HepG2 (cell line): ENCODE data around the gene SEC14L2.

Experiments
- CTCF ChIP-seq: sonication (generic); formaldehyde crosslinking; IDR thresholded peaks from 2 replicates; pipeline ENCODE4 v1.5.0; 2020; ENCODE audit warnings: mild to moderate bottlenecking, missing genetic modification reagents, moderate library complexity
- FOXM1 ChIP-seq: sonication (generic); formaldehyde crosslinking; IDR thresholded peaks from 2 replicates; pipeline ENCODE4 v1.5.0; 2020; ENCODE audit warnings: missing genetic modification reagents
- POLR2A ChIP-seq, 2 experiments: IDR thresholded peaks; 2 replicates each; pipeline ENCODE4 v1.6.1; 2011; ENCODE audit warnings: low read depth in 2 of 2, low read length in 2 of 2, mild to moderate bottlenecking in 1 of 2, moderate library complexity in 1 of 2; ENCODE audit not compliant: insufficient read depth in 1 of 2
- POLR2AphosphoS2 ChIP-seq: IDR thresholded peaks from 2 replicates; pipeline ENCODE4 v1.6.1; 2011; ENCODE audit warnings: low read depth, low read length, improper control_type of control experiment
- RAD21 ChIP-seq: fragments of 450-650 bp; formaldehyde crosslinking; IDR thresholded peaks from 2 replicates; pipeline ENCODE4 v1.5.0; 2020; ENCODE audit warnings: mild to moderate bottlenecking
- RBM39 ChIP-seq: fragments of 200-400 bp; formaldehyde crosslinking; IDR thresholded peaks from one replicate; pipeline ENCODE4 v1.6.1; 2018; ENCODE audit warnings: antibody characterized with exemption, mild to moderate bottlenecking, low read depth, low read length; ENCODE audit not compliant: poor library complexity, severe bottlenecking
- USF2 ChIP-seq, 2 experiments: sonication (generic) in 1 of 2; formaldehyde crosslinking in 1 of 2; IDR thresholded peaks; 2 replicates each; pipeline versions ENCODE4 v1.5.1 to v1.6.1; 2011 to 2020; ENCODE audit warnings: borderline replicate concordance in 1 of 2, low read depth in 1 of 2, low read length in 1 of 2, mild to moderate bottlenecking in 1 of 2, missing genetic modification reagents in 1 of 2, moderate library complexity in 1 of 2
- ZBTB10 ChIP-seq: sonication (generic); formaldehyde crosslinking; IDR thresholded peaks from 2 replicates; pipeline ENCODE4 v1.4.0; 2020; ENCODE audit warnings: missing genetic modification reagents, borderline replicate concordance
- ZBTB7B ChIP-seq: sonication (generic); formaldehyde crosslinking; IDR thresholded peaks from 2 replicates; pipeline ENCODE4 v1.4.0; 2020; ENCODE audit warnings: missing genetic modification reagents
- TF ChIP-seq, protein P1 (sequence below): sonication (generic); formaldehyde crosslinking; IDR thresholded peaks from 2 replicates; pipeline ENCODE4 v1.8.1; 2023; ENCODE audit warnings: missing genetic modification reagents, inconsistent platforms, borderline replicate concordance
- TF ChIP-seq, protein P2 (sequence below): sonication (generic); formaldehyde crosslinking; IDR thresholded peaks from 2 replicates; pipeline ENCODE4 v1.4.0; 2020; ENCODE audit warnings: missing genetic modification reagents
- TF ChIP-seq, protein P3 (sequence below): sonication (generic); formaldehyde crosslinking; IDR thresholded peaks from 2 replicates; pipeline ENCODE4 v1.4.0; 2020; ENCODE audit warnings: mild to moderate bottlenecking, missing genetic modification reagents
- TF ChIP-seq, protein P4 (sequence below): IDR thresholded peaks from 2 replicates; pipeline ENCODE4 v1.6.1; 2012; ENCODE audit warnings: inconsistent platforms

GRCh38 chr22:30474121-30474520 is 77.3 kb downstream of the SEC14L2 start:
- TF ChIP-seq, protein P1, sequence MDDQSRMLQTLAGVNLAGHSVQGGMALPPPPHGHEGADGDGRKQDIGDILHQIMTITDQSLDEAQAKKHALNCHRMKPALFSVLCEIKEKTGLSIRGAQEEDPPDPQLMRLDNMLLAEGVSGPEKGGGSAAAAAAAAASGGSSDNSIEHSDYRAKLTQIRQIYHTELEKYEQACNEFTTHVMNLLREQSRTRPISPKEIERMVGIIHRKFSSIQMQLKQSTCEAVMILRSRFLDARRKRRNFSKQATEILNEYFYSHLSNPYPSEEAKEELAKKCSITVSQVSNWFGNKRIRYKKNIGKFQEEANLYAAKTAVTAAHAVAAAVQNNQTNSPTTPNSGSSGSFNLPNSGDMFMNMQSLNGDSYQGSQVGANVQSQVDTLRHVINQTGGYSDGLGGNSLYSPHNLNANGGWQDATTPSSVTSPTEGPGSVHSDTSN (CRISPR knock-in tag): no peak
- TF ChIP-seq CTCF (no peak), RAD21 (CRISPR knock-in tag) (no peak), ZBTB10 (CRISPR knock-in tag) (no peak), RBM39 (no peak), POLR2AphosphoS2 (no peak), FOXM1 (CRISPR knock-in tag) (no peak), ZBTB7B (no peak), POLR2A (IDR thresholded peaks at IDR 0.05; ENCODE audit: insufficient read depth in 1 of 2, low read depth in 2 of 2, low read length in 2 of 2) (no peak), USF2 (IDR thresholded peaks at IDR 0.05; ENCODE audit: low read depth, low read length) (no peak), USF2 (CRISPR knock-in tag; IDR thresholded peaks at IDR 0.05; ENCODE audit: borderline replicate concordance) (no peak)
- TF ChIP-seq, protein P2, sequence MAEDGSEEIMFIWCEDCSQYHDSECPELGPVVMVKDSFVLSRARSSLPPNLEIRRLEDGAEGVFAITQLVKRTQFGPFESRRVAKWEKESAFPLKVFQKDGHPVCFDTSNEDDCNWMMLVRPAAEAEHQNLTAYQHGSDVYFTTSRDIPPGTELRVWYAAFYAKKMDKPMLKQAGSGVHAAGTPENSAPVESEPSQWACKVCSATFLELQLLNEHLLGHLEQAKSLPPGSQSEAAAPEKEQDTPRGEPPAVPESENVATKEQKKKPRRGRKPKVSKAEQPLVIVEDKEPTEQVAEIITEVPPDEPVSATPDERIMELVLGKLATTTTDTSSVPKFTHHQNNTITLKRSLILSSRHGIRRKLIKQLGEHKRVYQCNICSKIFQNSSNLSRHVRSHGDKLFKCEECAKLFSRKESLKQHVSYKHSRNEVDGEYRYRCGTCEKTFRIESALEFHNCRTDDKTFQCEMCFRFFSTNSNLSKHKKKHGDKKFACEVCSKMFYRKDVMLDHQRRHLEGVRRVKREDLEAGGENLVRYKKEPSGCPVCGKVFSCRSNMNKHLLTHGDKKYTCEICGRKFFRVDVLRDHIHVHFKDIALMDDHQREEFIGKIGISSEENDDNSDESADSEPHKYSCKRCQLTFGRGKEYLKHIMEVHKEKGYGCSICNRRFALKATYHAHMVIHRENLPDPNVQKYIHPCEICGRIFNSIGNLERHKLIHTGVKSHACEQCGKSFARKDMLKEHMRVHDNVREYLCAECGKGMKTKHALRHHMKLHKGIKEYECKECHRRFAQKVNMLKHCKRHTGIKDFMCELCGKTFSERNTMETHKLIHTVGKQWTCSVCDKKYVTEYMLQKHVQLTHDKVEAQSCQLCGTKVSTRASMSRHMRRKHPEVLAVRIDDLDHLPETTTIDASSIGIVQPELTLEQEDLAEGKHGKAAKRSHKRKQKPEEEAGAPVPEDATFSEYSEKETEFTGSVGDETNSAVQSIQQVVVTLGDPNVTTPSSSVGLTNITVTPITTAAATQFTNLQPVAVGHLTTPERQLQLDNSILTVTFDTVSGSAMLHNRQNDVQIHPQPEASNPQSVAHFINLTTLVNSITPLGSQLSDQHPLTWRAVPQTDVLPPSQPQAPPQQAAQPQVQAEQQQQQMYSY (CRISPR knock-in tag): no peak
- TF ChIP-seq, protein P3, sequence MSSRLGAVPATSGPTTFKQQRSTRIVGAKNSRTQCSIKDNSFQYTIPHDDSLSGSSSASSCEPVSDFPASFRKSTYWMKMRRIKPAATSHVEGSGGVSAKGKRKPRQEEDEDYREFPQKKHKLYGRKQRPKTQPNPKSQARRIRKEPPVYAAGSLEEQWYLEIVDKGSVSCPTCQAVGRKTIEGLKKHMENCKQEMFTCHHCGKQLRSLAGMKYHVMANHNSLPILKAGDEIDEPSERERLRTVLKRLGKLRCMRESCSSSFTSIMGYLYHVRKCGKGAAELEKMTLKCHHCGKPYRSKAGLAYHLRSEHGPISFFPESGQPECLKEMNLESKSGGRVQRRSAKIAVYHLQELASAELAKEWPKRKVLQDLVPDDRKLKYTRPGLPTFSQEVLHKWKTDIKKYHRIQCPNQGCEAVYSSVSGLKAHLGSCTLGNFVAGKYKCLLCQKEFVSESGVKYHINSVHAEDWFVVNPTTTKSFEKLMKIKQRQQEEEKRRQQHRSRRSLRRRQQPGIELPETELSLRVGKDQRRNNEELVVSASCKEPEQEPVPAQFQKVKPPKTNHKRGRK (CRISPR knock-in tag): no peak
- TF ChIP-seq, protein P4, sequence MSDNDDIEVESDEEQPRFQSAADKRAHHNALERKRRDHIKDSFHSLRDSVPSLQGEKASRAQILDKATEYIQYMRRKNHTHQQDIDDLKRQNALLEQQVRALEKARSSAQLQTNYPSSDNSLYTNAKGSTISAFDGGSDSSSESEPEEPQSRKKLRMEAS: no peak
